Endothelial cell (in vitro differentiated cells): Measurements from ENCODE around the gene HNRNPLL. TPM values are rescaled to one million over a fixed set of nuclear protein-coding genes. Genes with fewer than 3 reads are reported as not detected.

ENCODE experiments used
- DNase-seq: peaks from one replicate; pipeline ENCODE4 v3.0.0; 2021; ENCODE audit warnings: low spot score
- H3K27ac Mint-ChIP-seq: one replicate; pipeline ENCODE4 v1.8.0; 2021; ENCODE audit warnings: mixed read lengths, inconsistent platforms; ENCODE audit not compliant: unreplicated experiment
- H3K27me3 Mint-ChIP-seq: one replicate; pipeline ENCODE4 v1.8.0; 2021; ENCODE audit warnings: mild to moderate bottlenecking, moderate library complexity, mixed read lengths, inconsistent platforms; ENCODE audit not compliant: unreplicated experiment
- H3K36me3 Mint-ChIP-seq: one replicate; pipeline ENCODE4 v1.8.0; 2021; ENCODE audit warnings: mild to moderate bottlenecking, low read depth, mixed read lengths, inconsistent platforms; ENCODE audit not compliant: unreplicated experiment
- H3K4me1 Mint-ChIP-seq: one replicate; pipeline ENCODE4 v1.8.0; 2021; ENCODE audit warnings: mild to moderate bottlenecking, mixed read lengths, inconsistent platforms; ENCODE audit not compliant: unreplicated experiment
- H3K4me3 Mint-ChIP-seq: one replicate; pipeline ENCODE4 v1.8.0; 2021; ENCODE audit warnings: mild to moderate bottlenecking, mixed read lengths, inconsistent platforms; ENCODE audit not compliant: unreplicated experiment
- H3K9me3 Mint-ChIP-seq: one replicate; pipeline ENCODE4 v1.8.0; 2021; ENCODE audit warnings: mixed read lengths, inconsistent platforms; ENCODE audit not compliant: unreplicated experiment
- total RNA-seq: library from RNA; stranded (reverse); fragmentation: NEBNext Ultra II Directional; extraction: Animal tissue kit (Norgen Biotek cat#: 25700); gene quantifications from one replicate; pipeline ENCODE4 v1.2.1, GENCODE V29; 2021; ENCODE audit not compliant: unreplicated experiment
- TF ChIP-seq, protein P1 (sequence below): fragments of 200-600 bp; sonication (generic); IDR thresholded peaks from one replicate; pipeline ENCODE4 v1.5.0; 2021; ENCODE audit warnings: antibody characterized with exemption; ENCODE audit not compliant: unreplicated experiment

Gene HNRNPLL
- total RNA-seq, 1 donor from 2014 or later, result 57.1 TPM

DNA sequence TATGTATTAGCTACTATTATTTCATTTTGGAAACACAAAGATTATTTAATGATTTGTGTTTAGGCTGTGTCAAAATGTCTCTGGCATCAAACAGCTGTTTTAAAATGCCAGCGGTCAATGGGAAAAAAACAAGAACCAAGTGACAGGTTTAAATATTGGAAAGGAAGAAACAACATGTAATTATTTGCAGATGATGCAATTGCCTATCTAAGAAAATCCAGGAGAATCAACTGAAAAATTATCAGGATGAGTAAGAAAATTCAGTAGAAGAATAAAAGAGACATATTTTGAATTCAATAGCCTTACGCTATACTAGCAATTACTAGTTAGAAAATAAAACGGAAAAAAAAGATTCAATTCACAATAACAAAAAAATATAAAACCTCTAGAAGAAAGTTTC lies 51.6 kb downstream of the HNRNPLL start:
- Mint-ChIP-seq H3K36me3 (no peaks in the 10 kb centered on the region), H3K27me3 (peaks cover 4% of the 10 kb centered on the region), H3K4me1 (peaks cover 10% of the 10 kb centered on the region), H3K9me3 (no peaks in the 10 kb centered on the region), H3K27ac (no peak overlapping the region), H3K4me3 (no peak overlapping the region)
- TF ChIP-seq, protein P1, sequence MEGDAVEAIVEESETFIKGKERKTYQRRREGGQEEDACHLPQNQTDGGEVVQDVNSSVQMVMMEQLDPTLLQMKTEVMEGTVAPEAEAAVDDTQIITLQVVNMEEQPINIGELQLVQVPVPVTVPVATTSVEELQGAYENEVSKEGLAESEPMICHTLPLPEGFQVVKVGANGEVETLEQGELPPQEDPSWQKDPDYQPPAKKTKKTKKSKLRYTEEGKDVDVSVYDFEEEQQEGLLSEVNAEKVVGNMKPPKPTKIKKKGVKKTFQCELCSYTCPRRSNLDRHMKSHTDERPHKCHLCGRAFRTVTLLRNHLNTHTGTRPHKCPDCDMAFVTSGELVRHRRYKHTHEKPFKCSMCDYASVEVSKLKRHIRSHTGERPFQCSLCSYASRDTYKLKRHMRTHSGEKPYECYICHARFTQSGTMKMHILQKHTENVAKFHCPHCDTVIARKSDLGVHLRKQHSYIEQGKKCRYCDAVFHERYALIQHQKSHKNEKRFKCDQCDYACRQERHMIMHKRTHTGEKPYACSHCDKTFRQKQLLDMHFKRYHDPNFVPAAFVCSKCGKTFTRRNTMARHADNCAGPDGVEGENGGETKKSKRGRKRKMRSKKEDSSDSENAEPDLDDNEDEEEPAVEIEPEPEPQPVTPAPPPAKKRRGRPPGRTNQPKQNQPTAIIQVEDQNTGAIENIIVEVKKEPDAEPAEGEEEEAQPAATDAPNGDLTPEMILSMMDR, result no peak
- DNase-seq, result no peak

DNA sequence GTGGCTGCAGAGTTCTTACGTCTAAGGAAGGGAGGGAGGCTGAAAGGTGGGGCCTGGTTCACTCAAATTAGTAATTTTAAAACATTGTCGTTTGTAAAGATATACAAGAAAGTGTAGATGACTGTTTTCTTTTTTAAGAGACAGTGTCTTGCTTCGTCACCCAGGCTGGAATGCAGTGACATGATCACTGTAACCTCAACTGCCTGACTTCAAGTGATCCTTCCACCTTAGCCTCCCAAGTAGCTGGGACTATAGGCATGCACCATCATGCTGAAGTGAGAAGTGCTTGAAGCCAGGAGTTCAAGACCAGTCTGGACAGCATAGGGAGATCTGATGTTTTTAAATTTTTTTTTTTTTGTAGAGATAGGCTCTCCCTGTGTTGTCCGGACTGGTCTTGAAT lies 52.9 kb downstream of the HNRNPLL start:
- TF ChIP-seq, protein P1, result no peak
- Mint-ChIP-seq H3K27ac (no peak overlapping the region), H3K36me3 (no peaks in the 10 kb centered on the region), H3K4me3 (no peak overlapping the region), H3K4me1 (peaks cover 10% of the 10 kb centered on the region), H3K27me3 (peaks cover 2% of the 10 kb centered on the region), H3K9me3 (no peaks in the 10 kb centered on the region)
- DNase-seq, result no peak

DNA sequence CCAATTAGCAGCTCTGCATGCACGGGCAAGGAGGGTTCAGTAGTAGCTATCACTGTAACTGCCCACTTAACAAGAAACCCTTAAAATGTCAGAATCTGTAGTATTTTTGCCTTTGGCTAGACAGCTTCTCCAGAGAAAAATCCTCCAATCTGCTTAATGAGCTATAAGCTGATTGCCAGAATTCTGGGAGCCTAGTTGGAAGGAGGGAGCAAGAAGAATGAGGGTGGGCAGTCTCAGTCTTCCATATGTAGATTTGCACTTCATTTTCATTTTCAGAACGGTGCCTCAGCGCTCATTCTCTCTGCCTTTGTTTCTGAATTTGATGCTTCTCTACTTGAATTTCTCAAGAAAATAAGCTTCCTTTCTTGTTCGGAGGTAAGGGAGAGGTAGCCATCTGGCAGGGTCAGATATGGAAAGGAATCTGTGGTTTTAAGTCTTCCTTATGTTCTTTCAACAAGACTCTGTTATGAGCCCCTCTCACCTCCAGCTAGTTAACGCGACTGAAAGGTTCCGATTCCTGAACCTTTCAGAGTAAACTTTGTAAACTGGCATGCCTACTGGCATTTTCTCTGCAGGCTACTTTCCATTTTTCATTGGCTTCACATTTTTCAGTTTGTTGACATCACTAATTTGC lies 53.5 kb downstream of the HNRNPLL start:
- TF ChIP-seq, protein P1, result no peak
- no peak for DNase-seq
- Mint-ChIP-seq H3K27me3 (peaks cover 2% of the 10 kb centered on the region), H3K36me3 (no peaks in the 10 kb centered on the region), H3K4me3 (no peak overlapping the region), H3K4me1 (peaks cover 10% of the 10 kb centered on the region), H3K27ac (no peak overlapping the region), H3K9me3 (no peaks in the 10 kb centered on the region)

DNA sequence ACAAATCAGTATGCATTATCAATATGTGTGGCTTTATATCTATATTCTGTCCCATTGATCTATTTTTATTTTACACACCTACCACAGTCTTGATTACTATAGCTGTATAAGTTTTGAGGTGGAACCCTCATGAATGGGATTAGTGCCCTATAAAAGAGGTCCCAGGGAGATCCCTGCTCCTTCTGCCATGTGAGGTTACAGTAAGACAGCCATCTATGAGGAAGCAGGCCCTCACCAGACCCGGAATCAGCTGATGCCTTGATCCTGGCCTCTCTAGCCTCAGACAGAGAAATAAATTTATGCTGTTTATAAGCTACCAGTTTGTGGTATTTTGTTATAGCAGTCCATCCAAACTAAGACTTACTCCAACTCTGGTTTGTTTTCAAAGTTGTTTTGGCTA lies 54.9 kb downstream of the HNRNPLL start:
- TF ChIP-seq, protein P1, result no peak
- no peak overlapping the region for H3K27ac Mint-ChIP-seq
- peaks cover 2% of the 10 kb centered on the region for H3K27me3 Mint-ChIP-seq
- no peaks in the 10 kb centered on the region for H3K36me3 Mint-ChIP-seq
- no peak overlapping the region for H3K4me3 Mint-ChIP-seq
- DNase-seq, result no peak
- no peaks in the 10 kb centered on the region for H3K9me3 Mint-ChIP-seq
- H3K4me1 Mint-ChIP-seq, result peaks cover 9% of the 10 kb centered on the region

DNA sequence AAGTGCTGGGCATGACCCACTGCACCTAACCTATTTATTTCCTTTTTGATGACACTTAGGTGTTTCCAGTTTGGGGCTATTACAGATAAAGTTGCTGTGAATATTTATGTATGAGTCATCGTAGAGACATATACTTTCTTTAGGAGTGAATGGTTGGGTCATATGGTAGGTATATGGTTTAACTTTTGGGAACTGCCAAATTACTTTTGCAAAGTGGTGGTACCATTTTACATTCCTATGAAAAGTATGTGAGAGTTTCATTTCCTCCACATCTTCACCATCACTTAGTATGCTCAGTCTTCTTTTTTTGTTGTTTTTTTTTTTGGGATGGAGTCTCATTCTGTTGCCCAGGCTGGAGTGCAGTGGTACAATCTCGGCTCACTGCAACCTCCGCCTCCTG lies 56.1 kb downstream of the HNRNPLL start:
- Mint-ChIP-seq H3K4me1 (peaks cover 10% of the 10 kb centered on the region), H3K4me3 (no peak overlapping the region), H3K27me3 (no peaks in the 10 kb centered on the region), H3K36me3 (no peaks in the 10 kb centered on the region), H3K9me3 (no peaks in the 10 kb centered on the region), H3K27ac (no peak overlapping the region)
- DNase-seq, result no peak
- TF ChIP-seq, protein P1, result no peak
